ENCODE measurements around the gene C15orf61.

The C15orf61 gene

DNA sequence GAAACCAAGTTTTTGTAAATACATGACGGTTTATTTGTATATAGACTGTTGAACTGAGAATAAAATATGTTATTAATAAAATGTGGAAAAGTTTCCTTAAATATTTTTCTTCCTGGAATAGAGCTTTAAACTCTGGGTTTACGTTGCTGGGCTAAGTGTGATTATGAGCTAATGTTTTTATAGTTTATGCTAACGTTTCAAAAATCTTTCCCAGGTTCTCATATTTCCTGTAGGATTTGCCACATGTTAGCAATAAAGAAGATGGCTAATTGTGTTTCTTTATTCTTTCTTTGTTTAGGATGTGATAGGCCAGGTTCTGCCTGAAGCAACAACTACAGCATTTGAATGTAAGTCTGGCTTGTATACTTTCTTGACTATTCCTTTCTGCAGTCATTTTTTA is 28.8 kb downstream of the C15orf61 start:
- DNase-seq (ENCODE audit: low read depth, low spot score): no peak

DNA sequence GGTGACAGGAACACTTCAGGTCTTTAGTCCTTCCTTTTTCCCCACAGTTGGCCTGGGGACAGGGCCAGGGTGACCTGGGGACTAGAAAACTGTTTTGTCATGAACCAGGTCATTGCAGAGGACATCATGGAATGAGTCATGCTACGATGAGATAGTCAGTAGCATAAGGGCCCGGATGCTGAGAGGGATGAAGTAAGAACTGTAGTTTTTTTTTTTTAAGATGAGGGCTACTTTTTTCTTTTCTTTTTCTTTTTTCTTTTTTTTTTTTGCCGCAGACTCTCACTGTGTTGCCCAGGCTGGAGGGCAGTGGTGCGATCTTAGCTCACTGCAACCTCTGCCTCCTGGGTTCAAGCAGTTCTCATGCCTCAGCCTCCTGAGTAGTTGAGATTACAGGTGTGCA is 29.6 kb downstream of the C15orf61 start:
- no peak for DNase-seq (ENCODE audit: low read depth, low spot score)

DNA sequence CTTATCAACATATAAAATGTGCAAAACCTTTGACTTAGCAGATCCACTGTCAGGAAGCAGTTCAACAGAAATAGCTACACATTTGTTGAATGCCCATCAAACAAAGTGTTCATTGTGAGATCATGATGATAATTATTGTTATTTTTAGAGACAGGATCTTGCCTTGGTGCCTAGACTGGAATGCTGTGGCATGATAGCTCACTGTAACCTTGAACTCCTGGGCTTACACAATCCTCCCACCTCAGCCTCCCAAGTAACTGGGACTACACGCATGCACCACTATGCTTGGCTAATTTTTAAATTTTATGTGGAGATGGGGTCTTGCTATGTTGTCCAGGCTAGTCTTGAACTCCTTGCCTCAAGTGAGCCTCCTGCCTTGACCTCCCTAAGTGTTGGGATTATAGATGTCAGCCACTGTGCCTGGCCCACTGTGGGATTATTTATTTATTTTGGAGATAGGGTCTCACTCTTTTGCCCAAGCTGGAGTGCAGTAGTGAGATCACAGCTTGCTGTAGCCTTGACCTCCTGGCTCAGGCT is 30.3 kb downstream of the C15orf61 start:
- DNase-seq (ENCODE audit: low read depth, low spot score): no peak

DNA sequence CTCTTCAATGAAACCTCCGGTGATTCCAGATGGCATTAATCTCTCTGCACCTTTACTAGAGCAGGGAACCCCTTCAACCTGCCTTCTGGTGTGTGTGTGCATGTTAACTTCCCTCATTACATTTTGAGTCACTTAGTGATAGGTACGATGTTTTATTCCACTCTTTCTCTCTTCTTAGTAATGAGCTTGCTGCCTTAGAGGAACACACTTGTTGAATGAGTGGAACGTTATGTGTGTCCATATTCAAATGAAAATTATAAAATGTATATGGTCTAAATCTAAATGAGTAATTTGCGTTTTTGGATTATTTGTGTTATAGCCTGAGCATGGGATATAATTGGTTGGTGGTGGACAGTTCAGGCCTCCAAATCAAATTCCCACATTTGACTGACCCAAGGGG is 33.6 kb downstream of the C15orf61 start:
- DNase-seq (ENCODE audit: low read depth, low spot score): no peak

DNA sequence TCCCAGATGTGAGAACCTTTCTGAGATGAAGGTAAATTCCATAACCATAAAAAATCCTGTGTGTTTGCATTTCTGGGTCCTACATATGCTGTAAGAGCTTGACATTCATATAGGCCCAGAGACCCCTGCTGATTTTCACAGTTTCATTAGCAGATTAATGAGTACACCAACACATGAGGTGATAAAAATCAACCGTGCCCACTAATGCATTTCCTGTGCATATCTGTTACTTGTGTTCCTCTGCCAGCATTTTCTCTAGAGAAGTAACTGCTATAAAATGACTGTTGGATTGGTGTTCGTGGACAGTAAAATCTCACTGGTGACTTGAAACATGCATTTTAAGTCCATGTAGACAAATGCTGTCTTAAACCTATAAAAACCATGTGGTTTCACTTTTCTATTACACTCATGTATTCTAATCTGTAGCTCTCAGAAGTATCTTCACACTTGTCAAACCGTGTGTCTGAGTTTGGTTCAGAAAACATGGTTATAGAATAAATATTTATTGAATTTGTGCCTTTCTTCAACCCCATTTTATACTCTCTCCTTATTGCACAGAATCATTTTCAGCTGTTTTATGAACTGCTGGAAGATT is 36.1 kb downstream of the C15orf61 start:
- no peak for DNase-seq (ENCODE audit: low read depth, low spot score)

DNA sequence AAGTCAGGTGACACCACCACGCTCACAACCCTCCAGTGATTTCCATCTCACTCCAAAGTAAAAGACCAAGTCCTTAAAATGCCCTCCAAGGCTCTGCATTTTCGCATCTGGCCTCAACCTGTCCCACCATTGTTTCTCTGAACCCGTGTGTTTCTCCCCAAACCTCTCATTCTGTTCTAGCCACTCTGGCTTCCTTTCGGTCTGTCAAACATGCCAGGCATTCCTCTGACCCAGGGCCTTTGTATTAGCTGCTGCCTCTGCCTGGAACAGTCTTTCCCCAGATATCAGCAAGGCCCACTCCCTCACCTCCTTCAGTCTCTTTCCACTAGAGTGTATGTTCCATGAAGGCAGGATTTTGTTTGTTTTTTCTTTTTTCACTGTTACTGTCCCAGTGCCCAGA is 37.6 kb downstream of the C15orf61 start:
- no peak for DNase-seq (ENCODE audit: low read depth, low spot score)

DNA sequence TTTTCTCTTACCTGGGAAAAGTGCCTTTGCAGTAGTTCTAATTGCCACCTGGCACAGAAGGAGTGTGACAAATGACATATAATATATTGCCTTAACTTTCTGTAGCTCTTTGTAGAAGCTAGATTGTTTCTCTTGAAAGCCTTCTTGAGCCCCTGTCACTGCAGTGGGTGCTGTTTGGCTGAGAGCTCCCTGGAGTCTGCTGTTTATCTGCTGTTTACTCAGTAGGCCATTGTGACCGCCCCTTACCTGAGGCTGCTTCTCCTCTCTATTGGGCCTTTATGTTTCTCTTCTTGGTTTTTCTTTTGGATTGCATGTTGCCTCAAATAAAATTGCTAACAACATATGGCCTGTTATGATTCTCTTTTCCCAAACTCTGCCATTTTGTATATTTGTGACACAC is 38.2 kb downstream of the C15orf61 start:
- DNase-seq (ENCODE audit: low read depth, low spot score): no peak

DNA sequence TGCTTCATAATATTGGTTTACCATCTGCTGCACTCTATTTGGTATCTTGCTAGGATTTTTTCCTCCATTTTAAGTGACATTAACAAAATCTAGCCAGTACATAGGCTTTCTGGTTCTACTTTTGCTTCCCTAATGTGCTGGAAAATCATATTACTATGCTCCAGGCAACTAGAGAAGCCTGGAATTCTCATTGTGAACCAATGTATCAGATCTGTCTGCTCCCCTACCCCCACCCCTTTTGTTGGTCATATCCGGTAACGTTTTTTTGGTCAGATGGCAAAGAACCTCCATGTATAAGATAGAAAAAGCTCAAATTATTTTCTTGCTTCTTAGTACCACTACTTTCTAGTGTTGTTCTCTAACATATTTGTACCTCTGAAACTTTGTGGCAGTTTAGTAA is 38.6 kb downstream of the C15orf61 start:
- no peak for DNase-seq (ENCODE audit: low read depth, low spot score)

DNA sequence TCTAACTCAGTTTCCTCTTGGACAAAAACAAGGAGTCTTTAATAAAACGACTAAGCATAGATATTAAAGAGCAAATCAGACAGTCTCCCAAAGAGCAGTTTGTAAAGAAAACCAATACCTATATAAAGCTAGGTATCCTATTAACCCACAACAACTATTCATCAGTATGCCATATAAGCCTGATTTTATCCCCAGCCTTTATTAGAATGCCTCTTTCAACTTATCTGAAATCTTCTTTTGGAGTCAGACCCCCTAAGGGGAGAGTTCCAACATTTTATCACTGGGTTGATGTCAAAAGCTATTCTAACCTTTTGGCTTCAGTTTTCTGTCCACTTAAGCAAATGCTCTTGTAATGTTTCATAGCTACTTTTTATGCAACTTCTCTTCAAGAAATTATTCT is 39.4 kb downstream of the C15orf61 start:
- no peak for DNase-seq (ENCODE audit: low read depth, low spot score)

DNA sequence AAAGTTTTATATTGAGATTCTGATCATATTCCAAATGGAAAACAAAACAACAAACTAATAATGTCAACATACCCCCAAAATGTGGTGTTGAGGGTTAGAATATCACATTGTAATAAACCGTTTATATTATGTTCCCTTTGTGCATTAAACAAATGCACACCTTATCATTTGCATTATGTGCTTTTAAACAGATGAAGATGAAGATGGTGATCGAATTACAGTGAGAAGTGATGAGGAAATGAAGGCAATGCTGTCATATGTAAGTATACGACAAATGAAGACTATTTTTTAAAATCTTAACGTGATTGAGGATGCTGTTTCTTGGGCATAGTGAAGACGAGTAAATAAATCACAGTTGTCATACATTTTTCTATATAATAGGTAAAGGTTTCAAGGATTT is 42.2 kb downstream of the C15orf61 start:
- DNase-seq (ENCODE audit: low read depth, low spot score): no peak

DNA sequence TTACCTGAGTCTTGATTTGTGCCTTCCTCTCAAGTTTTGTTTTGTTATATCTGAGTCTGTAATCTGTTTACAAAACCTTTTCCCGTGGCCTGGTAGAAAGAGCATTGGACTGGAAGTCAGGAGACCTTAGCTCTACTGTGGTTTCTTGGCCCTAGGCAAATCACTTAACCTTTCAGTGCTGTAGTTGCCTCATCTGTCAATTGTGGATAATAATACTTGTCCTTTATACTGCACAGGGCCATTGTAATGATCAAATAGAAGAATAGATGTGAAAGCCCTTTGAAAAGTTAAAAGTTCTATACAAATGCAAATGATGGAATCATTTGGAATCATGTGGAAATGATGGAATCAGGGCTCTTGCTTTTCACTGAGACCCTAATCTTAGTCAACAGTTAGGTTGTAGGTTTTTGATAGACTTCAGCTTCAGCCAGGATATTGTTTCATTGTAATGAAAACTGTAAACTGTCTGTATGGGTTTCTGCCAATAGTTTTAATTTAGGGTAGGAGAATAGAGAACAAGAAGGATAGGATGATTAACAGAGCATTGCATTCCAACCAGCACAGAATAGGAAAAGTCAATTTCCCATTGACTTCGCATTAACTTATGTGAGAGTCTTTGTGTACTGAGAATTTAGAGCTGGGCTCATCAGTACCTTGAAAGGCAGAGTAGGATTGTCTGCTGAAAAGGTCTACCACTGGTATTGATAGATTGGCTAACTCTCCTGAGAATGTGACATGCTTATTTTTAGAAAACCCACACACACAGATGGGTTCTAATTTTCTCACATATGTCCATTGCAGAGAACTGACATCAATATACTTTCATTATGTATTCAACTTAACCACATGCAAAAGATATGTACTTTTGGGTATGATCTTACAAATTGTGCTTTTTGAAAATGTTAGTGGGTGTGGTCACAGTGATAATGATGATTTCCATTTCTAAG is 43.4 kb downstream of the C15orf61 start:
- DNase-seq (ENCODE audit: low read depth, low spot score): no peak

DNA sequence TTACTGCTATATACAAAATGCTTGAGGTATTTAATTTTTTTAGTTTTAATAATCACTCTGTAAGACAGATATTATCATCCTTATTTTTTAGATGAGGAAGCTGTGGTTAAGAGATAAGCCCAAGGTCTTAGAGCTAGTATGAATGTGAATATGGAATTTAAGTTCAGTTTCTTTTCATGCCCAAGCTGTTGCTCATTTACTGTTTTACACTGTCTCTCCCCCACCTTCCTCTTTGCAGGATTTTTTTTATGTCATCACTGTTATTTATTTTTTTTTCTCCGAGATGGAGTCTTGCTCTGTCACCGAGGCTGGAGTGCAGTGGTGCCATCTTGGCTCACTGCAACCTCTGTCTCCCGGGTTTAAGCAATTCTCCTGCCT is 44.0 kb downstream of the C15orf61 start:
- no peak for DNase-seq (ENCODE audit: low read depth, low spot score)

DNA sequence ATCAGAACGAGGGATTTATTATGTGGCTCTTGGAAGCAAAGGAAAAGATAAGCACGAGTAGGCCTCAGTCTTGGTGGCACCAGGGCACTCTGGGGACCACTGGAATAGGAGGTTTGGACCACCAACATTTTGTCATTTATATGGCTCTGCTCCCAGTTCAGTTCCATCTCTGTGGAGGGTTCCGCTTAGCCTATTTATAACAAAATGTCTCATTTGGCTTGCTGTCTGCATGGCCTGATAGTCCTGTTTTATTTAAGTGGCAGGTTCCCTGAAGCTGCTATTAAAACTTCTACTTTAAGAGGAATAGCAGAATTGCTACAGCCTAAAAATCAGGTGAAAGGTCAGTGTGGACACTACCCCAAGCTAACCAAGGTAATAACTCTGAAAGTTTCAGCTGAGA is 48.7 kb downstream of the C15orf61 start:
- no peak for DNase-seq (ENCODE audit: low read depth, low spot score)

DNA sequence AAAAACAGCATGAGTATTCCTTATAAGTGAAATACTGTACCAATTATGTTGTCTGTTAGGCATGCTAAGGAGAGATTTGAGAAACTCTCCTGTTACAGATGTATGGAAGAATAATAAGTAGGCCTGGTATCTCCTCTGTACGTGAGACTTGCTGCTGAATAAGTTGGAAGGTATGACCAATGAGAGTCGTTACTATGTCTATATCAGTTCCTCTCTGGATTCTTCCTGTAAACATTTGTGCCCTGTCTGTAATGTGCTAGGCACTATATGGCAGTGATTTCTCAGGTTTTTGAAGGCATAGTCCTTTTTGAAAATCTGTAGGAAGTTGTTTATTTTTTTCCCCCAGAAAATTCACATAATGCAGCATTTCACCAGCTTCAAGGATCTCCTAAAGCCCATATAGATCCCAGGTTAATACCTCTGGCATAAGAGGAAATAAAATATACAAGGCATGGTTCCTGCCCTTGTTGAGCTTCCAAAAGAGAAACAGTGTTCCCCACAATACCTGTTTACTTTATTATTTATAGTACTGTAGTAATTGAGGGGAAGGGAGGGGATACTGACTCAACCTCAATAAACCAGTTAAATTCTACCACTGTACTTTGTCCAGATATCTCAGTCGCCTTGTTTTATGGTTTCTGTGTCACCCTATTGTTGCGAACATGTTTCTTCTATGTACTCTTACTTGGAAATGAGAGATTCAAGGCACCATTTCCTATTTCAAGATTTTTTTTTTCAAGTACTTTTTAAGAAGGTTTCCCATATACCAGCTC is 50.1 kb downstream of the C15orf61 start:
- no peak for DNase-seq (ENCODE audit: low read depth, low spot score)

DNA sequence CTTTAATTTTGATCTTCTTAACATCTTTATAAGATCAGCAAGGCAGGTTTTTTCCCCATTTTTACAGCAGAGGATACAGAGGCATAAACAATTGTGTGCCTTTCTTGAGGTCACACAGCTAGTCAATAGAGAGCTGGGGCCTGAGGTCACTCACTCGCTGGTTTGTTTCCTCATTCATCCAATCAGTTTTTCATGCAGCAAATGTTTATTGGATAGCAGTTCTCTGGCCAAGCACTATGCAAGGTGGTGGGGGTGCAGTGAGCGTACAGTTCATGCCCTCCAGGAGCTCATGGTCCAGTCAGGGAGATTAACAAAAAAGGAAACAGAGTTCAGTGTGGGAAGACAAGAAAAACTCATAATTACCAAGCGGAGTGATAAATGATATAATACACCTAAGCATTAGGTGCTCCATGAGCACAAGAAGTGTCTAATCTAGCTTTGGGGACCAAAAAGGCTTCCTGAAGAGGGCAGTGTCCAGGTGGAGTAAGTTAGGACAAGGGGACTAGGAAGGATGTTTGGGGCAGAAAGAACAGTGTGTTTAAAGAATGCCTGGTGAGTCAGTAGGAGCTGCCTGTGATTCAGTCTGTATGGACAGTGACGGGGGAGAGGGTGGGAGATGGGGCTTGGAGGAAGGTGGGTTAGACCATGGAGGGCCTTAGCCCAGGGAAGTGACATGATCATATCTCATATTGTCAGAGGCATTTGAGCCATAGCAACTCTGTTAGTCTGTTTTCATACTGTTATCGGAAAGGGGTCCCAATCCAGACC is 50.9 kb downstream of the C15orf61 start:
- no peak for DNase-seq (ENCODE audit: low read depth, low spot score)

DNA sequence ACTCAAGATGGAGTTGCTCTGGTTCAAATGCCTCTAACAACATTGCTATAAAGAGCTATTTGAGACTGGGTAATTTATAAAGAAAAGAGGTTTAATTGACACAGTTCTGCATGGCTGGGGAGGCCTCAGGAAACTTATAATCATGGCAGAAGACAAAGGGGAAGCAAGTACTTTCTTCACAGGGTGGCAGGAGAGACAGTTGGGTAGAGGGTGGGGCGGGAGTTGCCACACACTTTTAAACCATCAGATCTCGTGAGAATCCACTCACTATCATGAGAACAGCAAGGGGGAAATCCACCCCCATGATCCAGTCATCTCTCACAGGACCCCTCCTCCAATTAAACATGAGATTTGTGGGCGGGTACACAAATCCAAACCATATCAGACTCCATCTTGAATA is 52.3 kb downstream of the C15orf61 start:
- DNase-seq (ENCODE audit: low read depth, low spot score): no peak

DNA sequence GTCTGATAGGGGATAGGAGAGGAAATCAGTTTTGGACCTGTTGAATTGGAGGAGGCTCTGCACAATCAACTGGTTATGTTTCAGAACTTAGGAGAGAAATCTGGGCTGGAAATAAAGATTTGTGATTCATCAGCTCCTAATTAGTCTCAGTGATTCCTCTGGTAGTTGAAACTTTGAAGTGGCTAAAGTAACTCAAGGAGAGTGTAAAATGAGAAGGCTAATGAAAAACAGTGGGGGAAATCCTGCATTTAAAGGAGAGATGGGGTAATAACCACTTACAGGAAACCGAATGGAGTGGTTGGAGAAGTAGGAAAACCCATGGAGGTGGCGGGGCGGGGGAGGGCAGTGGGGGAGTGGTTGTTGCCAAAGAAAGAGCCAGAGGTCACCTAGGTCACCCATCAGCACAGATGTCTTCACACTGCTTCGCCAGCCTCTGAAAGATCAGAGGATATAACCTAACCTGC is 54.1 kb downstream of the C15orf61 start:
- no peak for DNase-seq (ENCODE audit: low read depth, low spot score)

DNA sequence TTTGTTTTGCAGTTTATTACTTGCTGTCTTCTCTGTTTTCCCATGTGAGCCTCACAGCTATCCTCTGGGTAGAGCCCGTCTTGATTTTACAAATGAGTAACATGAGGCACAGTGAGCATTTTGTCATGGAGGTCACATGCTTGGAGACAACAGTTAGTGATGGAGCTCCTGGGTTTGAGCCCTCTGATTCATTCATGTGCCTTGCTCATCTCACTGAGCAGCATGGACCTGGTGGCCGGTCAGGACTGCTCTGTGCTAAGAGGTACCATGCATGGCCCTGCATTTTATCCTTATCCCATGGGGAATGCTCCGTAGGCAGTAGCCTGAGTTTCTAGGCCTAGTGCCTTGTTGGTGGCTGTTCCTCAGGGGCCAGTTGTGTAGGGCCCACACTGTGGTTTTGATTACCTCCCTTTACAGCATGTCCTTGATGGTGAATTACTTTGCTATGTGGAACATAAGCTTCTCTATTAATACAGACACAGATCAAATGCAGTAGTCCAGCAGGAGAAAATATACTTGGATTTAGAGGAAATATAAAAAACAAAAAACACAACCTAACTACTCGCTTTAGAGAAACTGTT is 57.2 kb downstream of the C15orf61 start:
- DNase-seq (ENCODE audit: low read depth, low spot score): no peak

DNA sequence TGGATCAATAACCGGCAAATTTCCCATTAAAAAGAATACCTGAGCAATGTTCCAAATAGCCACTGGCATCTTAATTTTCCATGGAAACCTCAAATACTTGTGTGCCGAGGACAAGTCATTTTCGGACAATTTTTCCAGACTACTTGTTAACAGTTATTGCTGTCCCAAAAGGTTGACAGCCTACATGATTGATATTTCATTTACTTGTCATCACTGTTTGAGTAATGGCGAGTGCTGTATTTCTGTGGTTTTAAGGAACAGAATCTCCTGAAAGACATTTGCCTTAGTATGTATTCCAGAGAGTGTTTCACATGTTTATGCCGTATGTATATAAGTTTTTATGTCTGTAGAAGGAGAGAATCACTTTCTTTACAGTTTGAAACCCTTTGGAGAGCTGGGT is 58.2 kb downstream of the C15orf61 start:
- no peak for DNase-seq (ENCODE audit: low read depth, low spot score)

All from activated naive CD8-positive, alpha-beta T cell treated with anti-CD3 and anti-CD28 coated beads, Interleukin-2, amount 50 U/mL, for 16 hours (primary cell).